HepG2 (cell line): ENCODE results near the gene MMP17. TPM values are rescaled to one million over a fixed set of nuclear protein-coding genes. Genes with fewer than 3 reads are reported as not detected.
A peak's percentile ranks its signal among the peaks of the same experiment; 100 is the strongest.

Experiments
- ATAC-seq: fragments of 200-7000 bp; cut with Tn5 transposase; 3 replicates; pipeline ENCODE4 v1.9.1; 2020; ENCODE audit warnings: mild to moderate bottlenecking, moderate library complexity
- BruUV-seq: library from RNA; stranded (reverse); fragments of 400-500 nt; replicated peaks from 2 replicates; lab custom pipeline; 2021; lab: Mats Ljungman, UMichigan
- CTCF ChIA-PET: fragments of 300-600 bp; formaldehyde crosslinking; extraction: SDS; loops from one replicate; lab custom pipeline; 2021; ENCODE audit warnings: low total read pairs, inconsistent platforms, low intra/inter-chr PET ratio; lab: Yijun Ruan, JAX
- POLR2A ChIA-PET: fragments of 350-600 bp; sonication (Branson Sonifier 250); formaldehyde crosslinking; loops from one replicate; lab custom pipeline; 2020; ENCODE audit warnings: antibody characterized with exemption, inconsistent platforms; lab: Yijun Ruan, JAX
- DNase-seq: peaks from one replicate; pipeline ENCODE4 v3.0.0-alpha.2; 2015; ENCODE audit warnings: low spot score
- FAIRE-seq: peaks from 3 replicates; lab custom pipeline; 2011; peaks lifted over from hg19 to GRCh38; lab: Jason Lieb, UNC
- H2AFZ ChIP-seq: one replicate; pipeline ENCODE4 v1.6.1; 2011; ENCODE audit warnings: low read length, inconsistent platforms
- H3K27ac ChIP-seq: fragments of 300-600 bp; 3 replicates; pipeline ENCODE4 v1.8.0; 2011; ENCODE audit warnings: mixed run types, mild to moderate bottlenecking, mixed read lengths, low read length, inconsistent platforms; ENCODE audit not compliant: insufficient read depth; ENCODE audit errors: extremely low read length
- H3K27me3 ChIP-seq, 2 experiments: fragments of 200-600 bp in 1 of 2; 2 replicates in 1 of 2; 3 replicates in 1 of 2; pipeline versions ENCODE4 v1.6.0 to v1.8.0; 2011; ENCODE audit warnings: low read length in 2 of 2, mild to moderate bottlenecking in 2 of 2, moderate library complexity in 2 of 2, inconsistent platforms in 1 of 2; ENCODE audit not compliant: insufficient read depth in 2 of 2, control insufficient read depth in 1 of 2
- H3K36me3 ChIP-seq, 2 experiments: fragments of 200-600 bp in 1 of 2; replicated peaks in 1 of 2; 2 replicates in 1 of 2; 3 replicates in 1 of 2; pipeline versions ENCODE4 v1.5.1 to v1.8.0; 2011; ENCODE audit warnings: low read length in 2 of 2, inconsistent platforms in 1 of 2; ENCODE audit not compliant: insufficient read depth in 2 of 2, control insufficient read depth in 1 of 2
- H3K4me1 ChIP-seq: 2 replicates; pipeline ENCODE4 v1.5.1; 2012; ENCODE audit warnings: low read length, inconsistent platforms; ENCODE audit not compliant: insufficient read depth
- H3K4me2 ChIP-seq: 2 replicates; pipeline ENCODE4 v1.6.0; 2011; ENCODE audit warnings: low read depth, low read length, inconsistent platforms
- H3K4me3 ChIP-seq, 3 experiments: fragments of 200-600 bp in 1 of 3; sonication (generic), shearing (Covaris generic) in 1 of 3; replicated peaks in 1 of 3; 2 replicates each; pipeline ENCODE4 v1.5.1; 2011 to 2016; ENCODE audit warnings: low read length in 3 of 3, inconsistent platforms in 2 of 3, low read depth in 2 of 3, mild to moderate bottlenecking in 2 of 3, control low read depth in 1 of 3, mixed read lengths in 1 of 3; ENCODE audit not compliant: insufficient read depth in 1 of 3
- H3K79me2 ChIP-seq: one replicate; pipeline ENCODE4 v1.6.1; 2011; ENCODE audit warnings: low read length, inconsistent platforms; ENCODE audit not compliant: insufficient read depth
- H3K9ac ChIP-seq: 2 replicates; pipeline ENCODE4 v1.6.0; 2011; ENCODE audit warnings: mild to moderate bottlenecking, low read depth, low read length, inconsistent platforms; ENCODE audit not compliant: insufficient read depth
- H3K9me3 ChIP-seq: 2 replicates; pipeline ENCODE4 v1.5.1; 2012; ENCODE audit warnings: mild to moderate bottlenecking, low read length
- H4K20me1 ChIP-seq: 2 replicates; pipeline ENCODE4 v1.6.0; 2011; ENCODE audit warnings: inconsistent platforms, mild to moderate bottlenecking, low read length, moderate library complexity; ENCODE audit not compliant: insufficient read depth
- ADNP ChIP-seq: sonication (generic); formaldehyde crosslinking; IDR thresholded peaks from 2 replicates; pipeline ENCODE4 v1.4.0; 2020; ENCODE audit warnings: missing genetic modification reagents
- IRX3 ChIP-seq: sonication (generic); formaldehyde crosslinking; IDR thresholded peaks from 2 replicates; pipeline ENCODE4 v1.8.1; 2023; ENCODE audit warnings: mild to moderate bottlenecking, low read depth, missing genetic modification reagents, borderline replicate concordance
- KAT7 ChIP-seq: IDR thresholded peaks from 2 replicates; pipeline ENCODE4 v1.6.1; 2018; ENCODE audit warnings: borderline replicate concordance, missing compliant biosample characterization
- PCBP2 ChIP-seq: fragments of 200-400 bp; formaldehyde crosslinking; optimal IDR thresholded peaks from 2 replicates; pipeline ENCODE3; 2018; ENCODE audit warnings: low read length, low read depth; ENCODE audit not compliant: poor library complexity, severe bottlenecking
- ZBTB21 ChIP-seq: sonication (generic); formaldehyde crosslinking; IDR thresholded peaks from 2 replicates; pipeline ENCODE4 v1.4.0; 2020; ENCODE audit warnings: missing genetic modification reagents
- ZMYM3 ChIP-seq: sonication (generic); formaldehyde crosslinking; IDR thresholded peaks from 2 replicates; pipeline ENCODE4 v1.5.1; 2020; ENCODE audit warnings: mild to moderate bottlenecking, missing genetic modification reagents
- ZNF142 ChIP-seq: sonication (generic); formaldehyde crosslinking; IDR thresholded peaks from 2 replicates; pipeline ENCODE4 v1.4.0; 2020; ENCODE audit warnings: missing genetic modification reagents
- ZNF629 ChIP-seq: sonication (generic); formaldehyde crosslinking; conservative IDR thresholded peaks from 2 replicates; pipeline ENCODE4 v1.5.0; 2020; ENCODE audit warnings: missing genetic modification reagents
- WGBS: methylation state at CpG from one replicate; pipeline ENCODE4 v1.1.6; 2017; ENCODE audit warnings: low lambda C conversion rate; 5-methylcytosine and 5-hydroxymethylcytosine counted together
- in situ Hi-C: cut with HindIII; loops from 2 replicates; pipeline ENCODE4 v1.10.0; 2017; ENCODE audit warnings: low pct_unique_long_range_greater_than_20kb; ENCODE audit not compliant: extremely low pct_ligation_motif_present
- intact Hi-C: fragments of 100-400 bp; cut with micrococcal nuclease; formaldehyde crosslinking; loops from one replicate; pipeline ENCODE4 v1.10.0; 2022; ENCODE audit not compliant: unreplicated experiment
- polyA plus RNA-seq, 8 experiments: library from polyadenylated mRNA; depleted of rRNA in 3 of 8; stranded (reverse) in 7 of 8; unstranded in 1 of 8; fragments of >200 nt; fragmentation: Illumina TruSeq in 4 of 8; extraction: Trizol in 4 of 8; gene quantifications; 2 replicates each; pipeline versions ENCODE4 v1.2.1 to v1.2.3, GENCODE V29; 2011 to 2016; ENCODE audit warnings: low read depth in 4 of 8, missing spikeins in 1 of 8, mixed read lengths in 1 of 8; ENCODE audit not compliant: insufficient read depth in 1 of 8
- total RNA-seq, 5 experiments: library from RNA; depleted of rRNA; stranded (reverse); fragments of >200 nt; fragmentation: Illumina TruSeq; extraction: Trizol; gene quantifications; 2 replicates each; pipeline ENCODE4 v1.2.3, GENCODE V29; 2016; ENCODE audit warnings: low read depth in 1 of 5

The MMP17 gene
- total and polyA plus RNA-seq, 2 of the 13 experiments (the other 11 are each of a cell fraction or from before 2014, with no cell fraction given): 0.55 to 0.80 TPM

GRCh38 chr12:131832321-131833231 is 4.4 kb downstream of the MMP17 start:
- Histone ChIP-seq H3K36me3 (no peaks in the 10 kb centered on the region), H3K4me1 (peaks cover 52% of the 10 kb centered on the region), H3K27ac (no peak overlapping the region), H3K9ac (no peak overlapping the region), H3K27me3 (peaks cover 5 to 39% of the 10 kb centered on the region in 2 experiments; a peak in 4 of 5 replicates), H3K4me2 (no peak overlapping the region)
- POLR2A ChIA-PET: no interaction called here
- ATAC-seq (no peak), DNase-seq (no peak)
- in situ Hi-C loops: loop anchor here (10.0 to 25.0 kb wide), 2 partner anchors 218 to 720 kb away; no protein-coding TSS in a partner anchor
- TF ChIP-seq ZBTB21 (CRISPR knock-in tag) (no peak), KAT7 (no peak), ZNF629 (CRISPR knock-in tag) (peak; percentile 78), ZMYM3 (CRISPR knock-in tag) (peak; percentile 56), PCBP2 (no peak), IRX3 (CRISPR knock-in tag) (no peak), ADNP (CRISPR knock-in tag) (0 out of 2 replicates have a peak, but pooled peaks have one; percentile 52), ZNF142 (CRISPR knock-in tag) (no peak)
- TF ChIP-seq, all 625 proteins: peak for 3
- FAIRE-seq: no peak
- H2AFZ ChIP-seq: no peak overlapping the region
- intact Hi-C loops: loop anchor here (10.0 kb wide), 4 partner anchors 62 to 728 kb away; partner anchors contain the start of genes PUS1 and ULK1
- CTCF ChIA-PET: no interaction called here
- BruUV-seq: no TSS peak
- no peaks in the 10 kb centered on the region for H3K9me3 ChIP-seq
- no peaks in the 10 kb centered on the region for H4K20me1 ChIP-seq
- 41% methylated on average over 15 of the region's 31 CpGs for WGBS
- H3K79me2 ChIP-seq: no peaks in the 10 kb centered on the region
- H3K4me3 ChIP-seq: 0 out of 6 replicates have a peak overlapping the region, but pooled peaks of 1 of the 3 experiments have one; percentile 16
